IMR-90 (cell line): Measurements from ENCODE around the gene ADAM20. TPM values are rescaled to one million over a fixed set of nuclear protein-coding genes. Genes with fewer than 3 reads are reported as not detected.

Experiments used
- ATAC-seq: fragments of 200-7000 bp; cut with Tn5 transposase; 2 replicates; pipeline ENCODE4 v1.9.1; 2020; ENCODE audit warnings: low read depth, mild to moderate bottlenecking, moderate library complexity
- BruUV-seq: library from RNA; stranded (reverse); fragments of 400-500 nt; replicated peaks from 2 replicates; lab custom pipeline; 2021; lab: Mats Ljungman, UMichigan
- CTCF ChIA-PET: fragments of 300-600 bp; formaldehyde crosslinking; extraction: SDS; loops from one replicate; lab custom pipeline; 2021; ENCODE audit warnings: antibody characterized with exemption; lab: Yijun Ruan, JAX
- POLR2A ChIA-PET: fragments of 300-600 bp; sonication (Branson Sonifier 250); formaldehyde crosslinking; loops from one replicate; lab custom pipeline; 2022; ENCODE audit warnings: antibody characterized with exemption; ENCODE audit not compliant: unreplicated experiment; lab: Charles Lee
- DNase-seq: peaks from one replicate; pipeline ENCODE4 v3.0.0; 2013
- H2AFZ ChIP-seq: replicated peaks from 2 replicates; pipeline ENCODE3; 2013; ENCODE audit warnings: low read length, mild to moderate bottlenecking; ENCODE audit not compliant: poor library complexity
- H2AK5ac ChIP-seq: 2 replicates; pipeline ENCODE4 v1.6.1; 2013; ENCODE audit warnings: low read depth, low read length, inconsistent platforms
- H2AK9ac ChIP-seq: replicated peaks from 2 replicates; pipeline ENCODE3; 2013; ENCODE audit warnings: mild to moderate bottlenecking, low read depth, low read length, moderate library complexity; ENCODE audit not compliant: poor library complexity
- H2BK120ac ChIP-seq: 2 replicates; pipeline ENCODE4 v1.6.1; 2013; ENCODE audit warnings: low read depth, low read length, inconsistent platforms
- H2BK15ac ChIP-seq: 3 replicates; pipeline ENCODE4 v1.6.1; 2013; ENCODE audit warnings: low read depth, low read length, inconsistent platforms
- H2BK20ac ChIP-seq: 2 replicates; pipeline ENCODE4 v1.6.1; 2013; ENCODE audit warnings: low read depth, mild to moderate bottlenecking, inconsistent platforms, low read length, moderate library complexity
- H2BK5ac ChIP-seq: 2 replicates; pipeline ENCODE4 v1.6.1; 2013; ENCODE audit warnings: mild to moderate bottlenecking, low read depth, low read length, inconsistent platforms; ENCODE audit not compliant: poor library complexity, severe bottlenecking
- H3K14ac ChIP-seq: replicated peaks from 2 replicates; pipeline ENCODE4 v1.6.1; 2013; ENCODE audit warnings: low read depth, low read length, inconsistent platforms
- H3K18ac ChIP-seq: 2 replicates; pipeline ENCODE4 v1.6.1; 2013; ENCODE audit warnings: low read depth, low read length, control low read depth
- H3K23ac ChIP-seq: 2 replicates; pipeline ENCODE4 v1.6.1; 2013; ENCODE audit warnings: low read depth, low read length, inconsistent platforms
- H3K27ac ChIP-seq: 2 replicates; pipeline ENCODE4 v1.5.1; 2013; ENCODE audit warnings: mild to moderate bottlenecking, control low read depth, low read length; ENCODE audit not compliant: insufficient read depth
- H3K27me3 ChIP-seq: 2 replicates; pipeline ENCODE4 v1.6.1; 2013; ENCODE audit warnings: low read length; ENCODE audit not compliant: control insufficient read depth, insufficient read depth
- H3K36me3 ChIP-seq: 2 replicates; pipeline ENCODE4 v1.6.1; 2013; ENCODE audit warnings: low read length, mixed read lengths; ENCODE audit not compliant: control insufficient read depth, insufficient read depth
- H3K4ac ChIP-seq: 2 replicates; pipeline ENCODE4 v1.6.1; 2013; ENCODE audit warnings: low read depth, low read length, inconsistent platforms
- H3K4me1 ChIP-seq: 2 replicates; pipeline ENCODE4 v1.6.1; 2013; ENCODE audit warnings: low read length, mixed read lengths; ENCODE audit not compliant: control insufficient read depth, insufficient read depth
- H3K4me2 ChIP-seq: 2 replicates; pipeline ENCODE4 v1.6.1; 2013; ENCODE audit warnings: low read depth, mild to moderate bottlenecking, control low read depth, low read length, moderate library complexity
- H3K4me3 ChIP-seq: 2 replicates; pipeline ENCODE4 v1.5.1; 2013; ENCODE audit warnings: low read depth, mild to moderate bottlenecking, control low read depth, low read length, moderate library complexity; ENCODE audit not compliant: insufficient read depth
- H3K56ac ChIP-seq: 2 replicates; pipeline ENCODE4 v1.6.1; 2013; ENCODE audit warnings: low read length, inconsistent platforms; ENCODE audit not compliant: insufficient read depth; ENCODE audit errors: extremely low read depth
- H3K79me1 ChIP-seq, 2 experiments: 2 replicates each; pipeline ENCODE4 v1.6.1; 2013; ENCODE audit warnings: low read length in 2 of 2, inconsistent platforms in 1 of 2, low read depth in 1 of 2
- H3K9ac ChIP-seq: 2 replicates; pipeline ENCODE4 v1.6.1; 2013; ENCODE audit warnings: low read depth, low read length, control low read depth
- H3K9me1 ChIP-seq: 2 replicates; pipeline ENCODE4 v1.6.1; 2013; ENCODE audit warnings: low read length, inconsistent platforms; ENCODE audit not compliant: insufficient read depth
- H3K9me3 ChIP-seq: 2 replicates; pipeline ENCODE4 v1.6.1; 2013; ENCODE audit warnings: low read length; ENCODE audit not compliant: control insufficient read depth, insufficient read depth
- H4K20me1 ChIP-seq: 2 replicates; pipeline ENCODE4 v1.6.1; 2013; ENCODE audit warnings: low read length, inconsistent platforms; ENCODE audit not compliant: insufficient read depth
- H4K5ac ChIP-seq: 2 replicates; pipeline ENCODE4 v1.6.1; 2013; ENCODE audit warnings: mild to moderate bottlenecking, low read depth, low read length, control low read depth
- H4K8ac ChIP-seq, 2 experiments: 2 replicates each; pipeline ENCODE4 v1.6.1; 2013; ENCODE audit warnings: low read depth in 2 of 2, low read length in 2 of 2, control low read depth in 1 of 2, inconsistent platforms in 1 of 2
- H4K91ac ChIP-seq: 2 replicates; pipeline ENCODE4 v1.6.1; 2013; ENCODE audit warnings: low read depth, low read length, inconsistent platforms; ENCODE audit not compliant: insufficient read depth
- CHD1 ChIP-seq: IDR thresholded peaks from 2 replicates; pipeline ENCODE4 v1.6.1; 2012; ENCODE audit warnings: low read depth, low read length, improper control_type of control experiment
- USF2 ChIP-seq: fragments of 150-350 bp; IDR thresholded peaks from 2 replicates; pipeline ENCODE4 v1.6.1; 2017; ENCODE audit warnings: mild to moderate bottlenecking, antibody characterized with exemption, low read length, low read depth
- WGBS, 2 experiments: methylation state at CpG; one replicate each; pipeline versions ENCODE4 v1.1.5 to v1.1.7; 2013; ENCODE audit warnings: missing lambda C conversion rate in 2 of 2; ENCODE audit not compliant: insufficient read length in 1 of 2; ENCODE audit errors: extremely low coverage in 2 of 2; 5-methylcytosine and 5-hydroxymethylcytosine counted together
- dilution Hi-C: fragments of 300-500 bp; cut with HindIII; formaldehyde crosslinking; loops from one replicate; pipeline ENCODE4 v1.14.3; 2018; ENCODE audit warnings: low sequenced_read_pairs; ENCODE audit not compliant: unreplicated experiment
- in situ Hi-C: fragments of 300-500 bp; cut with MboI; formaldehyde crosslinking; loops from 3 replicates; pipeline ENCODE4 v1.14.3; 2019; ENCODE audit warnings: low sequenced_read_pairs, inconsistent platforms, mixed read lengths
- intact Hi-C: fragments of 100-400 bp; cut with micrococcal nuclease; formaldehyde crosslinking; loops from 2 replicates; pipeline ENCODE4 v1.10.0; 2022
- polyA plus RNA-seq, 3 experiments: library from polyadenylated mRNA; depleted of rRNA; stranded (reverse); fragments of >200 nt; gene quantifications; 2 replicates each; pipeline ENCODE4 v1.2.3, GENCODE V29; 2012; ENCODE audit warnings: low replicate concordance in 1 of 3
- total RNA-seq: library from RNA; depleted of rRNA; stranded (reverse); fragments of >200 nt; gene quantifications from 2 replicates; pipeline ENCODE4 v1.2.3, GENCODE V29; 2012

The ADAM20 gene
- total and polyA plus RNA-seq, 2 of the 4 experiments (the other 2 are of a cell fraction) = 0.03 to 0.18 TPM

GRCh38 chr14:70527501-70528105, 7.2 kb downstream of the ADAM20 start:
- no peak overlapping the region for H3K23ac ChIP-seq
- no peak overlapping the region for H3K4me3 ChIP-seq
- H4K5ac ChIP-seq = no peak overlapping the region
- ChIA-PET POLR2A (no interaction called here), CTCF (interaction anchor here (0.7 kb wide), 1 partner anchor 28 kb away, joined by 3 read pairs; no protein-coding TSS in a partner anchor)
- H3K9me1 ChIP-seq = no peaks in the 10 kb centered on the region
- H3K9ac ChIP-seq = no peak overlapping the region
- no peaks in the 10 kb centered on the region for H3K79me1 ChIP-seq
- no peaks in the 10 kb centered on the region for H3K9me3 ChIP-seq
- H3K4me1 ChIP-seq = no peaks in the 10 kb centered on the region
- intact Hi-C loops = no loop called here
- no peak for ATAC-seq
- H2AK9ac ChIP-seq = no peak overlapping the region
- no peak overlapping the region for H3K14ac ChIP-seq
- no peak overlapping the region for H3K56ac ChIP-seq
- H4K20me1 ChIP-seq = no peaks in the 10 kb centered on the region
- H2AFZ ChIP-seq = no peak overlapping the region
- no peaks in the 10 kb centered on the region; the same call in 1 of the 2 replicates for H3K36me3 ChIP-seq
- no peak overlapping the region for H3K27ac ChIP-seq
- H3K4ac ChIP-seq = no peak overlapping the region
- no CpG with 5 or more reads among the region's 2 CpGs for whole genome bisulfite sequencing, 2 experiments
- no peak overlapping the region for H2BK120ac ChIP-seq
- in situ Hi-C loops = no loop called here
- no peak overlapping the region for H2BK20ac ChIP-seq
- BruUV-seq = no TSS peak
- H3K18ac ChIP-seq = no peak overlapping the region
- no peak overlapping the region for H2AK5ac ChIP-seq
- no peak overlapping the region for H2BK15ac ChIP-seq
- H4K91ac ChIP-seq = no peak overlapping the region
- no peak overlapping the region for H3K4me2 ChIP-seq
- H4K8ac ChIP-seq = no peak overlapping the region
- no peak for TF ChIP-seq USF2
- TF ChIP-seq CHD1 = no peak
- H2BK5ac ChIP-seq = no peak overlapping the region
- no peaks in the 10 kb centered on the region for H3K27me3 ChIP-seq
- no peak for DNase-seq
- dilution Hi-C loops = no loop called here
